Mesodermal cell (in vitro differentiated cells): ENCODE results near the gene CHST2.

Experiments used
- H3K27ac ChIP-seq: 2 replicates; pipeline ENCODE4 v1.7.0; 2013; ENCODE audit warnings: mild to moderate bottlenecking, low read depth, low read length, moderate library complexity; ENCODE audit not compliant: severe bottlenecking
- H3K36me3 ChIP-seq: 2 replicates; pipeline ENCODE4 v1.7.1; 2013; ENCODE audit warnings: mild to moderate bottlenecking, low read length, moderate library complexity; ENCODE audit not compliant: control insufficient read depth, insufficient read depth
- H3K4me1 ChIP-seq: one replicate; pipeline ENCODE4 v1.7.1; 2013; ENCODE audit warnings: mild to moderate bottlenecking, low read length; ENCODE audit not compliant: insufficient read depth, control insufficient read depth, poor library complexity, severe bottlenecking
- H3K4me3 ChIP-seq: 2 replicates; pipeline ENCODE4 v1.7.0; 2013; ENCODE audit warnings: low read length, control low read depth, mild to moderate bottlenecking; ENCODE audit not compliant: insufficient read depth, poor library complexity, severe bottlenecking; ENCODE audit errors: extremely low read depth
- H3K9me3 ChIP-seq: 2 replicates; pipeline ENCODE4 v1.7.1; 2013; ENCODE audit warnings: mild to moderate bottlenecking, low read length, moderate library complexity; ENCODE audit not compliant: control insufficient read depth
- WGBS, 2 experiments: methylation state at CpG; one replicate each; pipeline ENCODE4 v1.1.5; 2013; ENCODE audit warnings: missing lambda C conversion rate in 2 of 2; ENCODE audit not compliant: insufficient coverage in 2 of 2; 5-methylcytosine and 5-hydroxymethylcytosine counted together

Gene CHST2

DNA sequence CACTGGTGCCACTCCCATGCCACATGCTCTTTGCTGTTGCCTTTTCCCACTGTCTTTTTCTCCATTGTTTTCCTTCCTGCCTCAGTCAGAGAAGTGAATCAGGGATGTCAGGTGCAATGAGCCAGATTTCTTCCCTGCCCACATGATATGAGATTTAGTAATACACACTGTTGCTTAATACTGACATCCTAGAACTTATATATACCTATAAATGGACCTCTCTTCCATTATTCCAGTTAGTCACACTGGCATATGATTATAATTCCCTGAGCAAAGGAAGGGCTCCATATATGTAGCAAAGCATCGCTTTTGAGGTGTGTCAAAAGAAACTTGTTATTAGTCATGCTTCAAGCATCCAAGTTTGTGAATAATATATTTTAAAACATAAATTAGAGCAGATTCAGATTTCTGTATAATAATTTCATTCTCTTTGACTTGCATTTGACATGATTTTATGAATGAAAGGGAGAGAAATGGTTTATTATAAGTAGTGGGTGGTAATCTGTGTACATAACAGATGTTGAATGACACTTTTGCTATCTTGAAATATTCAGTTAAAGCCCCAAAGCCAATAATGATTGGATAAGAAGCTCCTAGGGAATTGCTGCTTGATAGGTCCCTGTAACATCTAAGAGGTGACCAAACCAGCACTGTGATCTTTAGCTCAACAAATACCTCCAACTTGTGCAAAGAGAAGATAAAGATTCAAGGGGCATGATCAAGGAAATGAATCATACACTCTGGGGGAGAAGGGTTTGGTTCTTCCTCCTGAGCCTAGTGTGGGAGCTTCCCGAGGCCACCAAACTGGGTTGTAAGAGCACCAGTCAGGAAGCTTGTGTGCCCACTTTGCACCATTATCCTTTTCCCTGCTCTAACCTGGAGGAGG lies 48.6 kb downstream of the CHST2 start:
- no peaks in the 10 kb centered on the region for H3K36me3 ChIP-seq
- WGBS, 2 experiments: no CpG with 5 or more reads among the region's 2 CpGs
- H3K4me3 ChIP-seq: no peak overlapping the region
- H3K27ac ChIP-seq: no peak overlapping the region
- H3K9me3 ChIP-seq: peaks cover 8% of the 10 kb centered on the region
- H3K4me1 ChIP-seq: peaks cover 15% of the 10 kb centered on the region

DNA sequence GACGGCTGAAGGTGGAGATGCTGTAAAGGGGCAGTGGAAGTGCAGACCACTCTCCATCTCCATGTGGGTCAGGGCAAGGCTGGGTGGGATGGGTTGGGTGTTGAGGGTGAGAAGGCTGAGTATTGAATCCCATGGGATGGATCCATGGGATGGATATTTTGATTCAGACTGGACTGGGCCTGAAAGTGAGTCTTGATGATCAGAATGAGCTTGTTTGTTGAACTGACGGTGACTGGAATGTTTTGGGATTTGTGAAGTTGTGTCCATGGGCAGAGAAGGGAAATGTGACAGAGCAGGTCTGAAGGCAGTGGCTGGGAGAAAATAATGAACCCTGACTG lies 49.3 kb downstream of the CHST2 start:
- Histone ChIP-seq H3K4me3 (no peak overlapping the region), H3K27ac (no peak overlapping the region), H3K9me3 (peaks cover 10% of the 10 kb centered on the region), H3K36me3 (no peaks in the 10 kb centered on the region), H3K4me1 (peaks cover 15% of the 10 kb centered on the region)
- 86 to 100% methylated on average over 1 of the region's 2 CpGs for WGBS, 2 experiments

DNA sequence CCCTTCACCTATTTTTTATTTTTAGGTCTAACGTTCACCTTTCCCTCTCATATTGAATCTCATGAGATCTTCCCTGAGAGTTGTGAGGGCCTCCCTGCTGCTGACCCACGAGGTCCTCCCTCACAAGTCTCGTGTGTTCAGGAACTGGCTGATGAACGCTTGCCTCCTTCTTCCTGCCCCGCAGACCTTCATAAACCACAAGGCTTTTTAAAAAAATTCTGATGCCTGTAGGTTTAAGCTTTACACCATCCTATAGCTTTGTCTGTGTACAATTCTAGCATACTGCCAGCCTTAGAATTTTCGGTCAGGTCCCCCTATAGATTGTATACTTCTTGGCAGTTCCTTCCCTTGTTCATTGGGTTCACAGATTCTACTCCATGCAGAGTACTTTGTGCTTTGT lies 50.5 kb downstream of the CHST2 start:
- Histone ChIP-seq H3K4me3 (no peak overlapping the region), H3K9me3 (peaks cover 13% of the 10 kb centered on the region), H3K4me1 (peaks cover 12% of the 10 kb centered on the region), H3K27ac (no peak overlapping the region), H3K36me3 (no peaks in the 10 kb centered on the region)
- 90 to 97% methylated on average over 5 to 6 of the region's 6 CpGs for WGBS, 2 experiments

DNA sequence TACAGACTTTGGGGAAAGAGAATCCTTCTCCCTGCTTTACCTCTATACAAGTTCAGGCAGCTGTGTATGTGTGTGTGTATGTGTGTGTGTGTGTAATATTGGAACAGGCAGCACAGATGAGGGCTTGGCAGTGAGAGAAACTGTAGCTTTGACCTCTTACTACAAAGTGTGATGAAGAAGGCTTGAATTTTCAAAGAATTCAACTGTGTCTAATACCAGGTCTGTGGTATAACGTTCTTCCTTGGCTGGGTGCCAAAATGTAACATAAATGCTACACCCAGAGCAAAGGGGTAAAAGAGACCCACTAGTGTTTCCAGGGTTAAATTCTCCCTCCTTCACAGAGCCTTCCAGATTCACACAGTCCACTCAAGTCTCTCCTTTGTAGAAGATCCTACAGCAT lies 51.1 kb downstream of the CHST2 start:
- WGBS, 2 experiments: 40% methylated on average over 1 of the region's 1 CpG; no CpG with 5 or more reads in 1 of the 2 experiments
- Histone ChIP-seq H3K4me3 (no peak overlapping the region), H3K9me3 (peaks cover 13% of the 10 kb centered on the region), H3K36me3 (no peaks in the 10 kb centered on the region), H3K4me1 (peaks cover 12% of the 10 kb centered on the region), H3K27ac (no peak overlapping the region)

DNA sequence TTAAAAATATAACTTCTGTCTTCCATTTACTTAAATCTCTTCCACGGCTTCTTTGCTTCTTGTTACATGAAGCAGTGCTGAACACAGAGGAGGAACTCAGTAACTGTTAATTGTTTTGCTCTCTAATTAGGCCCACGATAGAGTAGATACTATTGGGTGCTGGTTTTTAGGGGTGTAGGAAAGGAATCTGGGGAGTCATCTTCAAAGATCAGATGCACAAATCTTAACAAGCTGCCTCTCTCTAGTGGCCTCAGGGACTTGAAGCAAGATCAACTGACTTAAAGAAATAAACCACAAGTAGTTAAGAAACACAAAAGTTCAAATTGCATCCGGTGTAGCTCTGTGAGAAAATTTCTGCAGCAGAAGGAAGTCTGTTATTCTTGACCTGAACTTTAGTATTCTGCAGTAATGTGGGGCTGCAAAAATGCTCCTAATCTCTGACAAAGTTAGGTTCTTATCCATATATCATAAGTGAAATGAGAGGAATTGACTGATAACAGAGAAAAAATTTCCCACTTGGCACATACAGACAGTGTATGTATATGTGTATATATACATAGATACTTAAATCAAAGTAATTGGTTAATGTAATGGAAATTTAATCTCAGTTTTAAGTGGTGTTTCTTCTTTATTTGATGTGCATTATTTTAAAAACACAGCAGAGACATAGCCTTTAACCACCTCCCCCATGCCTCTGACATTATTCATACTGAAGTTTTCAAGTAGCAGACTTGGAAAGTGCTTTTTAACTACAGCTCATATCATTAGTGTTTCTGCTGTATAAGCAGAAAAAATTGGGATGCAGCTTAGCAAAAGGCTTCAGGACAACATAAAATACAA lies 51.8 kb downstream of the CHST2 start:
- Histone ChIP-seq H3K27ac (no peak overlapping the region), H3K36me3 (no peaks in the 10 kb centered on the region), H3K4me1 (peaks cover 7% of the 10 kb centered on the region), H3K4me3 (no peak overlapping the region), H3K9me3 (peaks cover 13% of the 10 kb centered on the region)
- WGBS, 2 experiments: 67 to 100% methylated on average over 1 of the region's 3 CpGs

DNA sequence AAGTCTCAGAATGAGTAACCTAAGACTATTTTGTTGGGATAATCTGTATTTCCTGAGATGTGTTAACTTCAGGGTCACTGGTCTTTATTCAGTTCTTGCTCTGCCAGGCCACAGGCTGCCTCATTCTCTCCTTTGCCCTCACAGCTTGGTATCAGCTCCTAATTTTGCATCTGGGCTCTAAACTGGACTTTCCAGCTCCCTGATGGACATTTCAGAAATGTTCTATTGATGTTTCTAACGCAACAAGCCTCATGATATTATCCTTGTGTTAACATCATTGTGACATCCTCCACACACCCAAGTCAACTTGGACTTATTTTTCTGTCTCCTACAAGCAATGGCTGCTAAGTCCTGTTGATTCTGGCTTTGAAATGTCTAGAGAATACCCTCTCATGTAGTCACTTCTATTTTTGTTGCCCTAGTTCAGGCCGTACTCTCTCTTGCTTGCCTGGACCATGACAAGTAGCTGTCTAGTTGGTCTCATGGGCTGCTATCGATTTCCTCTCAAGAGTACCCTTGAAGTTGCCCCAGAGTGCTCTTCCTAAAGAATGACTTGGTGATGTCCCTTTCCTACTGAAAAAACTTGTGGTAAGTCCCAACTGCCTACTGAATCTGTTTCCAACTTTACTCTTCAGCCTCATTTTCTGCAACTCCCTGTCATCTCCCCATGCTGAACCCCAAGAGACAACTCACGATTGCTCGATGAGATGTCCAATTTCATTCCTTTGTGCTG lies 52.7 kb downstream of the CHST2 start:
- H3K4me1 ChIP-seq: peaks cover 7% of the 10 kb centered on the region
- WGBS, 2 experiments: 75 to 93% methylated on average over 3 to 5 of the region's 5 CpGs
- no peak overlapping the region for H3K27ac ChIP-seq
- H3K36me3 ChIP-seq: no peaks in the 10 kb centered on the region
- H3K9me3 ChIP-seq: peaks cover 13% of the 10 kb centered on the region
- no peak overlapping the region for H3K4me3 ChIP-seq

DNA sequence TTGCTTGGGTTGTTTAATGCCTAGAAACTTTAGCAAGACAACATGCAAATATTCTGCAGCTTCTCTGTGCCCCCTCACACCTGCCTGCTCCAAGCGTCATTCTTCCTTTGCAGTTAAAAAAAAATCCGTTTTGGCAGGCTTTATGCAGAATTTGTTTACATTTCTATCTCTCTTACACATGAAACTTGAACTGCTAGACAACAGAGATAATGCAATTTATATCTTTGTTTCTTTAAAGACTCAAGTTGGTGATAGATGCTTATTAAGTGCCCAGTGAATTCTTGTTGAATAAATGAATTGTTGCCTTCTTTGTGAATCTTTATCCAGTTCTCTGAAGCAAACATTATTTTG lies 53.2 kb downstream of the CHST2 start:
- WGBS, 2 experiments: 92 to 100% methylated on average over 1 to 2 of the region's 2 CpGs
- H3K9me3 ChIP-seq: peaks cover 13% of the 10 kb centered on the region
- H3K36me3 ChIP-seq: no peaks in the 10 kb centered on the region
- no peak overlapping the region for H3K4me3 ChIP-seq
- H3K27ac ChIP-seq: no peak overlapping the region
- peaks cover 7% of the 10 kb centered on the region for H3K4me1 ChIP-seq

DNA sequence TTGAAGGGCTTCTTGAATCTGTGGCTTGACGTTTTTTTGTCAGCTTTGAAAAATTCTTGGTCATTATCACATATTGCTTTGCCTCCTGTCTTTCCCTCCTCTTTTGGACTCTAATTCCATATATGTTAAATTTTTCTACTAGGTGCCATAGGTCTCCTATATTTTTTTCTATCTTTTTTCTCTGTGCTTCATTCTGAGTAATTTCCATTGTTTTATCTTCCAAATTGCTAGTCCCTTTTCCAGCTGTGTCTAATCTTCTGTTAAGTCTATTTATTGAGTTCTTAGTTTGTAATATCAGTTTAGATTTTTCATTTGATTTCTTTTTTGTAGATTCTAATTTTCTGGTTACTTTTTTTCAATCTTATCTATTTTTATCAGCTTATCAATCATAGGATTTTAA lies 53.7 kb downstream of the CHST2 start:
- no CpG with 5 or more reads among the region's 1 CpG for WGBS, 2 experiments
- no peaks in the 10 kb centered on the region for H3K36me3 ChIP-seq
- no peak overlapping the region for H3K4me3 ChIP-seq
- peaks cover 13% of the 10 kb centered on the region for H3K9me3 ChIP-seq
- no peak overlapping the region for H3K27ac ChIP-seq
- H3K4me1 ChIP-seq: peaks cover 4% of the 10 kb centered on the region
